ENCODE results near the gene NTF4. TPM values are rescaled to one million over a fixed set of nuclear protein-coding genes. Genes with fewer than 3 reads are reported as not detected.
A peak's percentile ranks its signal among the peaks of the same experiment; 100 is the strongest.

NTF4 gene
- total RNA-seq, 1 donor from 2014 or later, result 0.58 TPM

DNA sequence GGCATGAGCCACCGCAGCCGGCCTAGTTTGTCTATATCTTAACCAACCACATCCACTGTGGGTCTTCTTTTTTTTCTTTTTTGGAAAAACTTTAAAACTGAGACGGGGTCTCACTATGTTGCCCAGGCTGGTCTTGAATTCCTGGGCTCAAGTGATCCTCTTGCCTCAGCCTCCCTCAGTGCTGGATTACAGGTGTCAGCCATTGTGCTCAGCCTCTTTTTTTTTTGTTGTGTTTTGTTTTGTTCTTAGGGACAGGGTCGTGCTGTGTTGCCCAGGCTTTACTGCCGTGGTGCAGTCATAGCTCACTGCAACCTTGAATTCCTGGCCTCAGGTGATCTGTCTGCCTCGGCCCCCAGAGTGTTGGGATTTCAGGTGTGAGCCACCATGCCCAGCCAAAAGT lies 28.1 kb upstream of the NTF4 start:
- no peak for DNase-seq (ENCODE audit: low read depth)
- TF ChIP-seq CTCF (IDR thresholded peaks at IDR 0.05; ENCODE audit: insufficient read depth, low read length, poor library complexity, severe bottlenecking), result no peak
- Histone ChIP-seq H3K27me3 (ENCODE audit: control insufficient read depth, insufficient read depth, low read length) (no peaks in the 10 kb centered on the region), H3K36me3 (ENCODE audit: control insufficient read depth, insufficient read depth, low read length) (peaks cover 3% of the 10 kb centered on the region), H3K4me3 (ENCODE audit: low read depth, low read length) (no peak overlapping the region)

- Histone ChIP-seq H3K36me3 (ENCODE audit: control insufficient read depth, insufficient read depth, low read length) (peaks cover 4% of the 10 kb centered on the region), H3K4me3 (ENCODE audit: low read depth, low read length) (no peak overlapping the region), H3K27me3 (ENCODE audit: control insufficient read depth, insufficient read depth, low read length) (no peaks in the 10 kb centered on the region)
- no peak for TF ChIP-seq CTCF (IDR thresholded peaks at IDR 0.05; ENCODE audit: insufficient read depth, low read length, poor library complexity, severe bottlenecking)
- no peak for DNase-seq (ENCODE audit: low read depth)
These were observed 26.9 kb upstream of the NTF4 start for GRCh38 chr19:49091391-49092038.

GRCh38 chr19:49086296-49086695 lies 21.7 kb upstream of the NTF4 start:
- H3K4me3 ChIP-seq (ENCODE audit: low read depth, low read length), result peak overlapping the region; percentile 98
- DNase-seq (ENCODE audit: low read depth), result no peak
- TF ChIP-seq CTCF (IDR thresholded peaks at IDR 0.05; ENCODE audit: insufficient read depth, low read length, poor library complexity, severe bottlenecking), result no peak

GRCh38 chr19:49085868-49086232 lies 21.2 kb upstream of the NTF4 start:
- H3K4me3 ChIP-seq (ENCODE audit: low read depth, low read length), result peak overlapping the region; percentile 98
- no peaks in the 10 kb centered on the region for H3K27me3 ChIP-seq (ENCODE audit: control insufficient read depth, insufficient read depth, low read length)
- no peak for TF ChIP-seq CTCF (IDR thresholded peaks at IDR 0.05; ENCODE audit: insufficient read depth, low read length, poor library complexity, severe bottlenecking)
- peaks cover 2% of the 10 kb centered on the region for H3K36me3 ChIP-seq (ENCODE audit: control insufficient read depth, insufficient read depth, low read length)
- DNase-seq (ENCODE audit: low read depth), result no peak

More at GRCh38 chr19:49086296-49086695, 21.7 kb upstream of the NTF4 start:
- Histone ChIP-seq H3K27me3 (ENCODE audit: control insufficient read depth, insufficient read depth, low read length) (no peaks in the 10 kb centered on the region), H3K36me3 (ENCODE audit: control insufficient read depth, insufficient read depth, low read length) (peaks cover 2% of the 10 kb centered on the region)

DNA sequence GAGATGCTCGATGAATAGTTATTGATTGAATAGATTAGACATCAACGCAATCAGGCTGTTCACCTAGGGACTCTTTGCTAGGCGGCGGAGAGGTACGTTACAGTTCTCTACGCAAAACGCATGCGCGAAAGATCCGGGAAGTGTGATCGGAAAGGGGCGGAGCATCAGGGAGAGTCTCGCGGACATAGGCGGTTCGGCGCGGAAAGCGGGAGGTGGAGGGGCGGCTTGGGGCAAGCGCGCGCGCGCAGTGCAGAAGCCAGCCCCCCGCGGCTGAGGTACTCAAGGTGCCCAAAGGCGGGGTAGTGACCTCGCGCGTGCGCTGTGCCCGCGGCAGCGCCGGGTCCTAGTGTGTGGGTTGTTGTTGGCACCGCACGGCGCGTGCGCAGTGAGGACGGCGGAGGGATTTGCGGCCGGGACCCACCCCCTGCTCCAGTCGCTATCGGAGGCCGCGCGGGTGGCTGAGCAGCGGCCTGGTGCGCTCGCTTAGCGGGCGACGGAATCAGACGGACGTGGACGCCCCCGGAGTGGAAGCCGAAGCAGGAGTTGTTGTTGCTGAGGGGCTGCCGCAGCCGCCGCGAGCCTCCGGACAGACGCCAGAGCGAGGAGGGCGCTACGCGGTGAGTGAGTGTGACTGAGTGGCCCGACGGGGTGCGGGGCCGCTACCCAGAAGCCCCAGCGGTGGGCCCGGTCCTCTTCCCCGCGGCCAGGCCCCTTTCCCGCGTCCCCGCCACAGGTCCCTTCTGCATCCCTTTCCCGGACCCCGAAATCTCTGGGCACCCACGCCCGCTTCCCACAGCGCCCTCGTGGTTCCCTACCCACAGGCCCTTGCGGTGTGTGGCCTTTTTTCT lies 20.6 kb upstream of the NTF4 start, which contains the start of gene SNRNP70:
Gene SNRNP70 (plus strand): TSS at position 432 of the 848 bp plus-strand sequence. CDS start 964 bp downstream, outside the sequence.
- DNase-seq (ENCODE audit: low read depth), result peak; percentile 91
- H3K27me3 ChIP-seq (ENCODE audit: control insufficient read depth, insufficient read depth, low read length), result no peaks in the 10 kb centered on the region
- H3K36me3 ChIP-seq (ENCODE audit: control insufficient read depth, insufficient read depth, low read length), result peaks cover 2% of the 10 kb centered on the region
- no peak for TF ChIP-seq CTCF (IDR thresholded peaks at IDR 0.05; ENCODE audit: insufficient read depth, low read length, poor library complexity, severe bottlenecking)
- H3K4me3 ChIP-seq (ENCODE audit: low read depth, low read length), result peak within 1 kb of the TSS; percentile 98
